ENCODE results near the gene MOGAT2.
"Not testable (repeated sequence)": the region's sequence is repeated elsewhere in the genome, so short reads cannot be mapped to it uniquely, and the experiment has no call there.

MOGAT2 gene

GRCh38 chr11:75717608-75718418, at the start of gene MOGAT2:
MOGAT2 (plus strand) TSS chr11:75717838; CDS start chr11:75717889, 51 bp downstream.
- DNase-seq, result no peak

DNA sequence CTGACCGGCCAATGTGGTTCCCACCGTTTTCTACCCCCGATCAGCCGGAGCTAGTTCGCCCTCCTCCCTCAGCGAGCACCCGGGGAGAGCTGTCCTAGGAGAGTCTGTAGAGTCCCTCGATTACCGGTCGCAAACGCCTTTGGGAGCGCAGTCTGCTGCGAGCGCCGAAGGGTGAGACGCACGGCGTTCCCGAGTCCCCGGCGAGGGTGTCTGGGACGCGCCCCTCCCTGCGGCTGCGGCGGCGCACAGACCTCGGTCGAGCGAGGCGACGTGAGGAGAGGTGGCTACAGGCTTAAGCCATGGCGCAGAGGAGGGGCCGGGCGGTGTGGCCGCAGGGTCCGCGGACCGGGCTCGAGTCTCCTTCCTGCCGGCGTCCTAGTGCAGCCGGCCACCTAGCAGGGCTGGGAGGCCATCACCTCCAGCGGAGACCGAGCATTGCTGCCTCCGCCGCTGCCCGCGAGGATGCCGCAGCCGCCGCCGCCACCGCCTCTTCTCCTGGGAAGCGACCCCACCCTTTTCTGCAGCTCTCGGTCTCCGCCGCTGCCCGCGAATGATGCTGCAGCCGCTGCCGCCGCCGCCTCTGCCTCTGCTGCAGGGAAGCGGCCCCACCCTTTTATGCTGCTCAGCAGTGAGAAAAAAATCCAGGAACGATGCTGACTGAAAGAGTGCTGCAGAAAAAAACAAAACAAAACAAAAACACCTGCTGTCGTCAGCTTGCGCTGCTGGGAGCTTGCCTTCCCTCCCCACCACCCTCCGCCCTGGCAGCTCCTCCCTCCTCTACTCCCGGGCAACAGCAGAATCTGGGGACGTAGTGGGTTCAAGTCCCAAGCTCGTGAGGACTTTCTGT, 49.0 kb upstream of the MOGAT2 start, which contains the start of gene MAP6:
Gene MAP6, minus strand, starts transcription at position 588 of the 847 bp plus-strand sequence. CDS start 669 bp downstream, outside the sequence.
- peak; percentile 37 for DNase-seq

DNA sequence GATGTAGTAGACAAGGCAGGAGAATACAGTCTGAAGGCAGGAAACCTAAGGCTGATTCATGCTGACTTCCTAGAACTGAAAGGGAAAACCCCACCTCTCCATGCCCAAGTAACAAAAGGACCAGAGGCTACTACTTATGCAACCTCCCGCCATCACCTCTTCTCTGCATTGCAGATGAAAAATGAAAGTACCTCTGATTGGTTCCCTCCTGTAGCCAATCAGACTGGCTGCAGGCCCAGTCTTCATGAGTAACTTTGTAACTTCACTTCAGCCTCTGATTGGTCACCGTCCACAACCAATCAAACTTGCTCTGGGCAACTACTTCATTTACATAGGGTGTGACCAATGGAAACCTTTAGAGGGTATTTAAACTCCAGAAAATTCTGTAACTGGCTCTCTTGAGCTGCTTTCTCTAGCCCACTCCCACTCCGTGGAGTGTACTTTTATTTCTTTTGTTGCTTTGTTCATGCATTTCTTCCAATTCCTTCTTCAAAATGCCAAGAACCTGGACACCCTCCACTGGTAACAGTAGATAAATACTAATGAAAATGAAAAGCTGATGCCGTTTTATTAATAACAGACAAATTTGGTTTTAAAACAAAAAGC, 43.6 kb upstream of the MOGAT2 start:
- DNase-seq, result no peak

DNA sequence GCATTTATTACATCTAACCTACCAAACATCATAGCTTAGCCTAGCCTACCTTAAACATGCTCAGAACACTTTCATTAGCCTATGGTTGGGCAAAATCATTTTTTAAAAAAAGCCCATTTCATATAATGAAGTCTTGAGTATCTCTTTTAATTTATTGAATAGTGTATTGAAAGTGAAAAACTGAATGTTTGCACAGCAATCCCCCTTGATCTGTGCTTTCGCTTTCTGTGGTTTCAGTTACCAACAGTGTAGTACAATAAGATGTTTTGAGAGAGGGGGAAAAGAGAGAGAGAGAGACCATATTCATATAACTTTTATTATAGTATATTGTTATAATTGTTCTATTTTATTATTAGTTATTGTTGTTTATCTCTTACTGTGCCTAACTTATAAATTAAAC, 40.4 kb upstream of the MOGAT2 start:
- no peak for DNase-seq

DNA sequence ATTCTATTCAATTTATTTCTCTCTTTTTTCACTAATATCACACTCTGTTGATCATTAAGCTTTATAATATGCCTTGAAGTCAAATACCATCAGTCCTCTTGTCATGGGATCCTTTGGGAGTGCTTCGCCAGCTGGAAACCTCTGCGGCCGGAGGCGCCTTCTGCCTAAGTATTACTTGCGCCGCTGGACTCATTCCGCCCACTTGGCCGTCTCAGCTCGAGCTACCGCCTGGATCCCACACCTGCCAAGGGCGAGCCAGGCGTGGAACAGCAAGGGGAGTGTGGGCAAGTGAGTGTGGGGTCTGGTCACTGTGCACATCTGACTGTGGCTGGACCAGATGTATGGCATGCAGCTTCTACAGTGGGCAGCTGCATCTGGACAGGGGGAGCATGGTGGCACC, 39.7 kb upstream of the MOGAT2 start:
- DNase-seq, result no peak

DNA sequence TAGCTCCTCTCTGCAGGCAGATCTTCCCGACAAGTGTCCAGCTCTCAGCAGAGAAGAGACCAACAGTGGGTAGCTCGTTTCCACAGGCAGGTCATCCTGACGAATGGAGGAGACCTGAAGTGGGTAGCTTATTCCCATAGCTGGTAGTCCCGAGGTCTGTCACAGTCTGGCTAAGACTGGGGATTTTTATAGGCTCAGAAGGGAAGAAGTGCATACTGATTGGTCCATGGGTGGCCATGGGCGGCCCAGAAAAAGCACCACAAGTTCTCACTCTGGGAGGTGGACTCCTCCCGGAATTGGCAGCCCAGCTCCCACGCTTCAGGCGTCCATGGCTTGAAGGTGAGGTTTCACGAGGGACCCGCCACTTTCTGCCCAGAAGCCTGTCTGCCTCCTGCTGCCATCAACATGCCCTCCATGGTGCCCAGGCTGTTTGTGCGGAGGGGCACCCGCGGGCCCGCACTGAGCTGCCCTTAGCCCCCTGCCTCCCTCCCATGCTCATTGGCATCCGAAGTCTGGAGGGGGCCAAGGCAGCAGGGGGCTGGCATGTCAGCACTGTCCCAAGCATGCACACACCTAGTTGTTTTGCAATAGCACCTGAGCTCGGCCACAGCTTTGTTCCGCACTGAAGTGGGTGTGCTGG, 38.9 kb upstream of the MOGAT2 start:
- DNase-seq, result no peak

GRCh38 chr11:75679566-75679965, 38.1 kb upstream of the MOGAT2 start:
- no peak for DNase-seq

DNA sequence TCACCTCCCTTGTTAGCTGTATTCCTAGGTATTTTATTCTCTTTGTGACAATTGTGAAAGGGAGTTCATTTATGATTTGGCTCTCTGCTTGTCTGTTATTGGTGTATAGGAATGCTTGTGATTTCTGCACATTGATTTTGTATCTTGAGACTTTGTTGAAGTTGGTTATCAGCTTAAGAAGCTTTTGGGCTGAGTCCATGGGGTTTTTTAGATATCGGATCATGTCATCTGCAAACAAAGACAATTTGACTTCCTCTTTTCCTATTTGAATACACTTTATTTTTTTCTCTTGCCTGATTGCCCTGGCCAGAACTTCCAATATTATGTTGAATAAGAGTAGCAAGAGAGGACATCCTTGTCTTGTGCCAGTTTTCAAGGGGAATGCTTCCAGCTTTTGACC, 33.8 kb upstream of the MOGAT2 start:
- DNase-seq, result not testable (repeated sequence)

DNA sequence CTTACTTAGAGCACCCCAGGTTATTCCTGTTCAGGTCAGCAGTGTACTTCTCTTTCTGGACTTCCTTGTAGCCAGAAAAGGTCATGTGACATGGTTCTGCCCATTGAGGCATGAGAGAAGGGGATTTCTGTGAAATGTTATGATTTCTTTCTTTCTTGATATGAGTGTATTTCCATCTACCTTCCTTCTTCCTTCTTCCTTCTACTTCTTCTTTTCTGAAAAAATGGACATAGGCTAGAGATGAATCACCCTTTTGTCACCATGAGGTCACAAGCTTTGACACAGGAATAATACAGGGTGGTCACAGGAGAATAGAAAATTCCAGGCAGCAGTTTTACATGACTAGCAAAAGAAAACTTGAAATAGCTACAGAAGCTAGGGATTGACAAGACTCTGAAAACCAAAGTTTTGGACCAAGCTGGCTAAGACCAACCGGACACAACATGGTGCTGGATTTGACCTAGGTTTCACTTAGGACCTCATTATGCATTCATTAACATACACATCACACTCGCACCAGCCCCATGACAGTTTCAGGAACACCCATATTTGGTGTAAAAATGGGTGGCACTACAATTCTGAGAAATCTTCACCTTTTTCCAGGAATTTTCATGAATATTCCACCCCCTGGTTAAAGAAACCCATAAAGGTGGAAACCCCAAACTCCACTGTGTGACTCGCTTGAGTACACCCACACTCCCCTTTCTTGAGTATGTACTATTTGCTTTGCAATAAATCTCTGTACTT, 27.6 kb upstream of the MOGAT2 start:
- DNase-seq, result no peak

GRCh38 chr11:75691804-75692203, 25.8 kb upstream of the MOGAT2 start:
- no peak for DNase-seq

DNA sequence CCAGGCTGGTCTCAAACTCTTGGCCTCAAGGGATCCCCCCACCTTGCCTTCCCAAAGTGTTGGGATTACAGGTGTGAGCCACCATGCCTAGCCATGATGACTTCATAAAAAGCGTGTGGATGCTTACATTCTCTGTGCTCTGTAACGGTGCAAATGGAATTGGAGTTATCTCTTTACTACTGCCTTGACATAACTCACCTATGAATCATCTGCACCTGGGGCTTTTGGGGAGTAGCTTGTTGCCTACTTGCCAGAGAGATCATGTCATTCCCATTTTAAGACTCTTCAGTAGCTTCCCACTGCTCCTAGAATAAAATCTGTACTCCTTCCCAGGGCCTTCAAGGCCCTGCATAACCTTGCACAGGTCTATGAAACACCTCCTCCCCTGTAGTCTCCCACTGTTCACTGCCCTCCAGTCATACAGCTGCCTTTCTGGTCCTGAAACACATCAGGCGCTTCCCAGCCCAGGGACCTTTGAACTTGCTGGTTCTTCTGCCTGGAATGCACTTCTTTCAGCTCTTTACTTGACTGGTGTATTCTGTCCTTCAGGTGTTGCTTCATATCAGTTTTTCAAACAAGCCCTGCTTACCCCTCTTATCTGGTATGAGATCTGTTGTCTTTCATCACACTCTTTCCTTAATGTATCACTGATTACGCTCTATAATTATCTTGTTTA, 19.6 kb upstream of the MOGAT2 start:
- no peak for DNase-seq

- DNase-seq, result no peak
Observed at GRCh38 chr11:75700940-75701339, 16.7 kb upstream of the MOGAT2 start.

- DNase-seq, result no peak
Observed at GRCh38 chr11:75703695-75704237, 13.9 kb upstream of the MOGAT2 start.

DNA sequence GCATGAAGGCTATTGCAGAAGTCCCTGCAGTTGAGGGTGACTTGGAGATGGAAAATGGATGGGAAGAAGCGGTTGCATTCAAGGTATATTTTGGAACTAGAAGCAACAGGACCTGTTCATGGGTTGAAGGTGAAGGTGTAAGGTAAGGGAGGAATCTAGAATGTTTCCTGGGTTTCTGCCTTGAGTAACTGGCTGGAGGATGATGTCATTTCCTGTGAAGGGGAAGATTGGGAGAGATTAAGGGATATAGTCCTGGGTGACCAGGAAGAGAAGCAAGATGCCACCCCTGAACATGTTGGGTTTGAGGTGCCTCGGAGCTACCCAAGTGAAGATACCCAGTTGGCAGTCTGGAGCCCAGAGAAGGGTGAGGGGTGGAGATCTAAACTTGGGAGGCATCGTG, 12.1 kb upstream of the MOGAT2 start:
- no peak for DNase-seq

- peak; percentile 23 for DNase-seq
Observed at GRCh38 chr11:75706260-75706729, 11.3 kb upstream of the MOGAT2 start.

DNA sequence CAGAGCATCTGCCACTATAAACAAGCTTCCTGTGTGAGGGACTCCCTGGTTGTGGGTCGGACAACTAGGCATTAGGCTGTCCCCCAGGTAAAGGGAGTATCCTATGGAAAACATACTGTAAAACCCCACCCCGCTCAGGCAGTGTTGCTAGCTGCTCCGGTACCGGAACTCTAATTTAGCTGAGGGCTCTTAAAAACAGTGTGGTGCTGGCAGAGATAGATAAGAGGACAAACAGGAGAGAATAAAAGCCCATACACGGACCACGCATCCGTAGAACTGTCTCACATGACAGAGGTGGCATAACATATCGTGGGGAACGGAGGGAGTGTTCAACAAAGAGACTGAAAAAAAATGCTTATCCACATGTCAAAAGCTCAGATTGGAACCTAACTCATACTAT, 3.4 kb upstream of the MOGAT2 start:
- no peak for DNase-seq

- DNase-seq, result no peak
Observed at GRCh38 chr11:75715688-75716087, 1.9 kb upstream of the MOGAT2 start.

DNA sequence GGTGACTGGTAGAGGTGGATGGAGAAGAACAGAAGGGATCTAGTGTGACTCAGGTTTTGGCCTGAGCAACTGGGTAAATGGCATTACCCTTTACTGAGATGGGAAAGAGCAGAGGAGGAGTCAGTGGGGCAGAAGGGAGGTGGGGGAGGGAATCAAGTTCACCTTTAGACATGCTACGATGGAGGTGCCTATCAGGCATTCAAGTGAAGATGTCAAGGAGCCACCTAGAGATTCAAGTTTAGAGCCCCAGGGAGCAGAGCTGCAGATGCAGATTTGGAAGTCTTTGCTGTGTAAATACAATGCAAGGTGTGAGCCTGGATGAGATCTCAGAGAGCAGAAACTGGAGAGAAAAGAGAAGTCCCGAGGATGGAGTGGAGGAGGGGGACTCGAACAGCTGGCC, 979 bp upstream of the MOGAT2 start:
- no peak for DNase-seq

DNA sequence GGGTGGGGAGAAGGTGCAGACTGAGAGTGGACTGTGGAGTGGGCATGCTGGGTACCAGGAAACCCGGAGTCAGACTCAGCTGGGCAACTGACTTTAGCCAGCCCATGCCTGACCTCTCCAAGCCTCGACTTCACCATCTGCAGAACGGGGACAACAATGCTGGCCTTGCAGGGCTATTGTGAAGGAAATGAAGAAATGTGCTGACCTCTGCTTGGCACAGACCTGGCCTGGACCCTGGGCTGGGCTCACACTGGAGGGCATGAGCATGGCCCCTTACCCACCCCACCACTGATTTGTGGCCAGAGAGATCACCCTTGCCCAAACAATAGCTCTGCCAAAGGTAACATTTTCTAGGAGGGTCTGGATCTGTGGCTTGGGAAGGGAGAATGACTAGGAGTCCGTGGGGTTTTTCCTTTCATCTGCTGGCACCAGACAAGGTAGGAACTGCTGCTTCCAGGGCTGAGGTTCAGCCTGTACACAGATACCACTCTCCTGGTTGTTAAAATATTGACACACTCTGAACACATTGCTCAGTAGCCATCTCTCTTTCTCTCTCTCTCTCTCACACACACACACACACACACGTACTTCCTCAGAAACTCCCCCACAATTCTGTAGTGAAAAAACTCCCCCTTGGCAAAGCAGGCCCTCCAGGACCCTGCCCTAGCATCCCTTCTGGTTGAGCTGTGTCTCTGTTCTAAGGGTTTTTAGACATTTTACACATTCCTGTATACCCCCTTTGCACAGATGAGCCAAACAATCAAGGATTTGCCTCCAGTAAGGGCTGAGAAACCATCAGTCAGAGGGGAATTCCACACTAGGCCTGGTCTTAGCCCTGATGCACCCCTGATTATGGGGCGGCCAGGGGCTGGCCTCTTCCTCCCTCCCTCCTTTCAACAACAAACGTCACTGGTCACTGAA, 1.0 kb downstream of the MOGAT2 start:
- DNase-seq, result no peak
